Lung microvascular endothelial cell (primary cell): ENCODE results near the gene MT1E. TPM values are rescaled to one million over a fixed set of nuclear protein-coding genes. Genes with fewer than 3 reads are reported as not detected.
"Not testable (repeated sequence)": the region's sequence is repeated elsewhere in the genome, so short reads cannot be mapped to it uniquely, and the experiment has no call there.

ENCODE experiments used
- DNase-seq, 2 donors: peaks; one replicate each; pipeline versions ENCODE4 v3.0.0 to v3.0.0-alpha.2; 2010; ENCODE audit warnings: low read depth in 2 of 2
- total RNA-seq: library from RNA; depleted of rRNA; stranded (reverse); fragments of >200 nt; gene quantifications from 2 replicates; pipeline ENCODE4 v1.2.1, GENCODE V29; 2014

MT1E gene
- total RNA-seq = 30.2 and 176 TPM in 2 replicates

DNA sequence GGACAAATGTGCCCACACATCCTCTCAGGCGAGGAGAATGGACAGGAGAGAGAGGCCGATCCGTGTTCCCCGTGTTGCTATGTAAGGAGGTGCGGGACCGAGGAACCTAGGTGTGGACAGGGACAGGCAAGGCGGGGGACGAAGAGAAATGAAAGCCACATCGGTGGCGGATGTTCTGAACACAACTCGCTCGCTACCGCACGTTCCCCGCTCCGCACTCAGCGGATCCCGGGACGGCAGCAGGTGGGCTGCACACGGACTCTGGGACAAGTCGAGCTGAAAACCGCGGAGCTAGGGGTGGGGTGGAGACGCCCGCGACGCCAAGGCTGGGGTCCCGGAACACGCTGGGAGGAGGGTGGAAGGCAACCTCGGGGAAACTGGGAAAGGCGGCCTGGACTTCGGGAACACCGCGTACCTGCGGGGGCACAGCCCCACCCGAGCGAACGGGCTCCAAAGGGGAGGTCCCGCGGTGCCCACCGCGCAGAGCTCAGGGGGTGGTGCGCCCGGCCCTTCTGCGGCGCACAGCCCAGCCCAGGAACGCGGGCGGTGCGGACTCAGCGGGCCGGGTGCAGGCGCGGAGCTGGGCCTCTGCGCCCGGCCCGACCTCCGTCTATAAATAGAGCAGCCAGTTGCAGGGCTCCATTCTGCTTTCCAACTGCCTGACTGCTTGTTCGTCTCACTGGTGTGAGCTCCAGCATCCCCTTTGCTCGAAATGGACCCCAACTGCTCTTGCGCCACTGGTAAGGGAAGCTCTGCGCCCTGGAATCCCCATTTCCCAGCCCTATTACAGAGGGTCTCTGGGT lies at the start of gene MT1E:
TSS of gene MT1E (plus strand) at position 642 of the 803 bp plus-strand sequence. CDS start at position 713, 71 bp downstream.
- DNase-seq = peak; percentile 76 to 77

- peak; percentile 58 to 75 for DNase-seq
These were observed 48.8 kb upstream of the MT1E start for GRCh38 chr16:56576585-56577299.

GRCh38 chr16:56577300-56577625 lies 48.3 kb upstream of the MT1E start:
- DNase-seq = no peak

DNA sequence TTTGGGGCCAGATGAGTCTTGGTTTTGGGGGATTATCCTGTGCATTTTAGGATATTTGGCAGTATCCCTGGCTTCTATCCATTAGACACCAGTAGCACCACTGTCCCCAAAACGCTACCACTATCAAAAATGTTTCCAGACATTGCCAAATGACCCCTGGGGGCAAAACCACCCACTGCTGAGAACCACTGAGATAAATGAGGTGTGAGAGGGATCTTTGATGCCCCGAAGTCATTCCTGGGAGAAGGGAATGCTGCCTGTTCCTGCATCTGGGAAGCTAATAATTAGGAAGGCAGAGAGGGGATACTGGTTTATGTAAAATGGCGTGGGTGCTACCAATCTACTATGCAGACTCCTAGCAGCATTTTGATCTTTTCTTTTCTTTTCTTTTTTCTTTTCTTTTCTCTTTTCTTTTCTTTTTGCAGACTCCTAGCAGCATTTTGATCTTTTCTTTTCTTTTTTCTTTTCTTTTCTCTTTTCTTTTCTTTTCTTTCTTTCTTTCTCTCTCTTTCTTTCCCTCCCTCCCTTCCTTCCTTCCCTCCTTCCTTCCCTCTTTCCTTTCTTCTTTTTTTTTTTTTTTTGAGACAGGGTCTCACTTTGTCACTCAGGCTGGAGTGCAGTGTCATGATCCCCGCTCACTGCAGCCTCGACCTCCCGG lies 45.1 kb upstream of the MT1E start:
- DNase-seq = no peak

GRCh38 chr16:56582911-56583310 lies 42.7 kb upstream of the MT1E start:
- not testable (repeated sequence) for DNase-seq

DNA sequence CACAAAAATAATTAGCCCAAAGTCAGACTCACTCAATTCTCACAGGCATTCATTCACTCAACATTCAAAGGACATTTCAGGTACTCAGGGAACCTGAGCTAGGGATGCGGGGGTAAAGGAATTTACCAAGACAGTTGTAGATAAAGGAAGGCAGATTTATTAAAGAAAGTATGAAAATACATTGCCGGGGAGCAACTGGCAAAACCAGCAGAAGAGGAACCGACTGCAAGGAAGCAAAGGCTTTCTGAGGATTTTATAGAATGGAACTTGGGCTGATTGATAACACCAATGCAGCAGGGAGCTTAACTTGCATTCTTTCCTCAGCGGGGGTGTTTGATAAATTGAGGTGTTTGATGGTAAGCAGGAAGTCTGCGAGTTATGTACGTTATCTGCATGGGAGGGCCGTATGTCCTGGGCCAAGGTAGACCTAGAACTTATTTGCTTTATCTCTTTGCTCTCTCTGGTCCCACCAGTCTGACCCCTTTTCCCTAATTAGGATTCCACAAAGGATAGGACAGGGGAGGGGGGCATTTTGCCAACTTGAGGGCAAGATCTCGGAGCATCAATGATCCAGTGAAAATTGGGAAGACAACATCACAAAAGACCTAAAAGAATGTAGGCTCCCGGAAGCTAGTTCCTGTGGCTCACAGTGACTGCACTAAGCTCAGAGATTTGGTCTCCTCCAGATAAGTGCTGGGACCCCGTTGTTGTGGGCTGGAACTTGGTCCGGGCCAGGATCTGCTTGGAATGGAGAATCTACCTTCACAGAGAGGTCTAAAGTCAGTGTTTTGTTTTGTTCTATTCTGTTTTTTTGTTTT lies 42.0 kb upstream of the MT1E start:
- DNase-seq = no peak

DNA sequence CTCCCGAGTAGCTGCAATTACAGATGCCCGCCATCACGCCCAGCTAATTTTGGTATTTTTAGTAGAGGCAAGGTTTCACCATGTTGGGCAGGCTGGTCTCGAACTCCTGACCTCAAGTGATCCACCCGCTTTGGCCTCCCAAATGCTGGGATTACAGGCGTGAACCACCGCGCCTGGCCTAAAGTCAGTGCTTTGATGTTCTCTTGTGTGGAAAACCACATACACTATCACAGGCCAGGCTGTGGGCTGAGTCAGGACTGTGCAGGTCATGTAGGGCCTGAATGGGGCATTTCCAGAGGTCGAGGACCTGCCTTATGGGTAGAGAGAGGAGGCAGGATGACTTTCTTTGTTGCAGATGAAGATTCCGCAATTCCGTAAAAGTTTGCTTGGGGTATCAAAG lies 41.3 kb upstream of the MT1E start:
- DNase-seq = no peak

DNA sequence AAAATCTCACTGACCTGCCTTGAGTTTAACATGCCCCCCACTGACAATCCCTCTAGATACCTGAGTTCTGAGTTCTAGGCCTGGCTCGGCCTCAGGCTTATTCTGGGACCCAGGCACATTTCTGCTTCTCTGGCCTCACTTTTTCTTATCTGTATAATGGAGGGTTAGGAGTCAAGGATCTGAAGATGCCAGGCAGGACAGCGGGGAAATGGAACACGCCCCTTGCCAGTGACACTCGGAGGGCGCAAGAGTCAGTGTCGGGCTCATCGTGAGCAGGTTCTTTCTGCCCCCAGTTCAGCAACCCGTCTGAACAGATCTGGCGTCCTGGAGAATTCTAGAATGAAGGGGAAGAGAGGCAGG lies 36.8 kb upstream of the MT1E start:
- no peak for DNase-seq

DNA sequence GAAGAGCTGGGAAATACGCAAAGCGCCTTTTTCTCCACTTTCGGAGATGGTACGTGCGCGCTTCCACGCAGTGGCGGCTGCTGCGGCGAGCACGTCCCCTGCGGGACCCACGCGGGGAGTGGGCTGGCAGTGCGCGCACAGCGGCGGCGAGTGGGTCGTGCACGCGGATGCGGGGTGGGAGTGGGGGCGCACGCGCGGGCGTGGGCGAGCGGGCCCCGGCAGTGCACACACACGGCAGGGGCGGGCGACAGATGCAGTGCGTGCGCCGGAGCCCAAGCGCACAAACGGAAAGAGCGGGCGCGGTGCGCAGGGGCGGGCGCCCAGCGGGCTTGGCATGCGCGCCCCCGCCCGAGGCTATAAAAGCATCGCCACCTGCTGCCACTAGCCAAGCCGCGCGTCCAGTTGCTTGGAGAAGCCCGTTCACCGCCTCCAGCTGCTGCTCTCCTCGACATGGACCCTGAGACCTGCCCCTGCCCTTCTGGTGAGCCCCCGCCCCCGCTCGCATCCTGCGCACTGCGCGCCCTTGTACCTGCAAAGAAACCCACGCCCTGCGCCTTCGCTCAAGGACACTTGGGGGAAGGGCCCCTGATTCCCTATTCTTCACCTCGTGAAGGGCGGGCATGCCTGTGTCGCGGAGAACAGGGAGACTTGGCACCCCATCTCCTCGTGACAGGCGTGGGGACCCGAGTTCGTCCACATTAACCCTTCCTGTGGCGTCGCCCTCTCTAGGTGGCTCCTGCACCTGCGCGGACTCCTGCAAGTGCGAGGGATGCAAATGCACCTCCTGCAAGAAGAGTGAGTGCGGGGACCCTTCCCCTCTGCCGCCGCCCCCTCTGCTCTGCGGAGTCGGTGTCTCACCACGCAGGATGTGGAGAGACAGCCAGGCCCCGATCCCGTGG lies 36.2 kb upstream of the MT1E start, which contains the start of gene MT3:
TSS of gene MT3 (plus strand) at position 388 of the 899 bp plus-strand sequence. CDS start at position 451, 63 bp downstream.
- peak in 1 of 2 donors; percentile 30 for DNase-seq

DNA sequence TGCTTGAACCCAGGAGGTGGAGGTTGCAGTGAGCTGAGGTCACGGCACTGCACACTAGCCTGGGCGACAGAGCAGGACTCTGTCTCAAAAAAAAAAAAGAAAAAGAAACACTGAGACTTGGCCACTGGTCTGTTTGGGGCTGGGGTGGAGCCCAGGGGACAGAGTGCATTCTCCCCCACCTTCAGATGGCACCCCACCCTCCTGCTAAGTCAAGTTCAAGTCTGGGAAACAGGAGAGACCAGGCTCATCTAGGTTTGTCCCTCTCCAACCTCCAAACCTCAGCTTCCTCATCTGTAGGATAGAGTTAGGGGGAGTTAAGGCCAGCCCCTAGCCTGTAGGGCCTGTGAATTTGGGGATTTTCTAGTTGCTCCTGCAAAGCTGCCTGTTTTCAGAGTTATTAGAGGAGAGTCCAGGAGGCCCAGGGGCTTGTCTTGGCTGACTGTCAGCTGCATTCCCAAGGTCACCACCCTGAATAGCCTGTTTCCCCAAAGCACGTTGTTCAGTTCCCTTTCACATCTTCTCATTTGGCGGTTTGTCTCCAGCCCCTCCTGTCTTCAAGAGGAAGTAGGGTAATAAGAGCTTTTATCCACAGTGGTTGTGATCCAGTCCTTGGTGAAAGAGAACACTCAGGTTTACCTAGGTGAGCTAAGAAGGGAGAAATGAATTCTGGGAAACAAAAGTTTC lies 34.1 kb upstream of the MT1E start:
- DNase-seq = no peak

GRCh38 chr16:56593573-56594291 lies 31.8 kb upstream of the MT1E start:
- DNase-seq = no peak

GRCh38 chr16:56594292-56594619 lies 31.3 kb upstream of the MT1E start:
- no peak for DNase-seq

- DNase-seq = peak; percentile 61 to 65
These were observed 25.1 kb upstream of the MT1E start for GRCh38 chr16:56600398-56600999.

- DNase-seq = no peak
These were observed 24.3 kb upstream of the MT1E start for GRCh38 chr16:56601325-56601724.

DNA sequence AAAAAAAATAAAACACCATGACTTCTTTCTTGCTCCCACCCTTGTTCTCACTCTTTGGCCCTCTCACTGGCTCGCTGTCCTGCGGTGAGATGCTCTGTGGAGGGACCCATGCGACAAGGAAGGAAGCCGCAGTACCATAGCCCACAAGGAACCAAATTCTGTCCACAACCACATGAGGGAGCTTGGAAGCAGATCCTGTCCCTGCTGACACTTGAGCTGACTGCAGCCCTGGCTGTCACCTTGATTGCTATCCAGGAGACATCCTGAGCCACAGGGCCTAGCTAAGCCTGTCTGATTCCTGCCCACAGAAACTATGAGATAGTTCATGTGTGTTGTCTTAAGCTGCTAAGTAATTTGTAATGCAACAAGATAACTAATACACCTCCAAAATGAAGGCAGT lies 22.0 kb upstream of the MT1E start:
- DNase-seq = peak; percentile 66 to 68

- DNase-seq = no peak
These were observed 20.6 kb upstream of the MT1E start for GRCh38 chr16:56604966-56605365.

DNA sequence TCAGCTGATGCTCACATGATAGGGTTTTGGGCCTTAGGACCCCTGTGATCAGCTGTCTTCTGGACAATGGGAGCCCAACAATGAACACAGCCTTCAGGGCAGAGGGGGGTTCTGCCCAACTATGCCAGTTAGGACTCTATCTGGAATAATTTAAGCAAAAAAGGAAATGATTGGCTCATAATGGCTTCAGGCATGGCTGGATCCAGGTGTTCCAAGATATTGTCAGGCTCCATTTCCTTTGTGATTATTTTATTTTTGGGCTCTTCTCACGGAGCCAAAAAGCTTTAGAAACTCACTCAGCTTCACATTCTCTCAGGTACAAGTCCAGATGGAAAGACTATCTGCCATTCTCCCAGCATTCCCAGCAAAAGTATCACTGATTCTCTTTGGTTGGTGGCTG lies 20.1 kb upstream of the MT1E start:
- no peak for DNase-seq

- DNase-seq = peak; percentile 62 to 71
These were observed 19.5 kb upstream of the MT1E start for GRCh38 chr16:56606071-56606475.
